Adrenal gland (tissue), 5 donors: Measurements from ENCODE around the gene MBD2.

ENCODE experiments used
- CTCF ChIP-seq, 6 experiments: fragments of 450-650 bp in 4 of 6; fragments of 200-600 bp in 2 of 6; sonication (generic) in 1 of 6; IDR thresholded peaks; 1 replicate in 5 of 6; 2 replicates in 1 of 6; pipeline versions ENCODE4 v1.5.1 to v1.8.0; 2016 to 2021; ENCODE audit warnings: antibody characterized with exemption in 6 of 6, mild to moderate bottlenecking in 2 of 6, moderate library complexity in 1 of 6
- POLR2A ChIP-seq, 2 donors: fragments of 450-650 bp; IDR thresholded peaks; one replicate each; pipeline ENCODE4 v1.6.1; 2017; ENCODE audit warnings: antibody characterized with exemption in 2 of 2, mild to moderate bottlenecking in 2 of 2, moderate library complexity in 1 of 2
- donor health status: DM: no; HTN: no; CAD: no.

GRCh38 chr18:54125429-54125828, 99.0 kb downstream of the MBD2 start:
- TF ChIP-seq POLR2A (IDR thresholded peaks at IDR 0.05): no peak
- no peak for TF ChIP-seq CTCF (IDR thresholded peaks at IDR 0.05)
